ENCODE data around the gene KDM8.

- TF ChIP-seq POLR2AphosphoS5 (IDR thresholded peaks at IDR 0.05) (no peak), CTCF (IDR thresholded peaks at IDR 0.05) (no peak)
Measured at GRCh38 chr16:27190316-27190871, 12.9 kb upstream of the KDM8 start.
